ENCODE measurements around the gene NSL1.

DNA sequence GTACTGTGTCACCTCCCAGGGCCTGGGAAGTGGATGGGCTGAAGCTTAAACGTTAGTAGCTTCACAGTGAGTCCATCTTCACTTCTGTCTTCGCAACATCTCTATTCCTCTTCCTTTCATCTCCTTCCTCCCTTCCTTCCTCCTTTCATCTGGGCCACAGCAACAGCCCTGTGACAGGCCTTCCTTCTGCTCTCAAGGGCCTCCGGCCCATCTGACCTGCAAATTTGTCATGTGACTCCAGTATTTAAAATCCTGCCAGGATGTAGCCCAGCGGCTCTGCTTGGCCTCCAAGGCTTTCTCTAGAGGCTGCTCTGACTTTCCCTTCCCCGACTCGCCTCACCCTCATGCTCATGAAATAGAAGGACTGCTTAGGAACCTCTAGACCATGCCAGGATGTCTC is 81.0 kb downstream of the NSL1 start:
- no peak for TF ChIP-seq EZH2 (IDR thresholded peaks at IDR 0.05; ENCODE audit: insufficient read depth, poor library complexity, severe bottlenecking)
- no peak for TF ChIP-seq EZH2phosphoT487 (IDR thresholded peaks at IDR 0.05; ENCODE audit: insufficient read depth, low read depth)

Data from GM23248 (cell line).